ENCODE data around the gene PHF2. TPM values are rescaled to one million over a fixed set of nuclear protein-coding genes. Genes with fewer than 3 reads are reported as not detected.

Gene PHF2
- total and polyA plus RNA-seq, 9 of the 15 experiments (the other 6 are each of a cell fraction or from before 2014, with no cell fraction given) = 0.37 to 14.4 (median 8.1) TPM

DNA sequence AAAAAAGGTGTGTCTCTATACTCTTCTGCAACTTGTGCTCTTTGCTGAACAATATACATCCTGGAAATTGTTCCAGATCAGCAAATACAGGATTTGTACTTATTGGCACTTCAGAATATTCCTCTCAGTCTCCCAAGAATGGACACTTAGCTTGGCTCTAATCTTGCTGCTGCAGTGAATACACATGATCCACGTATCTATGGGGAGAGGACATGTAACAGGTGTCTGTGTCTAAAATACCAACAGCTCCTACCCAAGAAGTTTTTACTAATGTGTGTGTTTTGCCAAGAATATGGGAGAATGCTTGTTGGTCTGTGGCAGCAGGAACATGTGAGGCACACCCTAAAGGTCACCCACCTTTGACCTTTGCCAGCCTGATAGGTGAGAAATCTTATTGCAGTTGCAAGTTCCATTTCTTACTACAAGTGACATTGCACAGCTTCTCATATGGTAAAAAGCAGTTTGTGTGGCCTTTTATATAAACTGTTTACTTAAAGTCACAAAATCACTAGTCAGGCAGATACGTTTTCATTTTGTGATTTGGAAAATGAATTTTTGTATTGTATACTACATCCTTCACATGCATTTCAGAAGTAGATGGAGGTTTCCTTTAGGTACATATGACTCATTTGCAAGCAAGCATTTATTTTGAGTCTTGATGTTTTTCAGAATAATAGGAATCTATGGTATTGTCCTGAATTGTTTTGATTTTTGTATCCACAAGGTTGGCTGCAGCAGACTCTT is 35.8 kb downstream of the PHF2 start:
- intact Hi-C loops (cut with micrococcal nuclease) = no loop called here
- TF ChIP-seq ZNF584 (CRISPR knock-in tag; IDR thresholded peaks at IDR 0.05; ENCODE audit: low read depth) (no peak), ZNF583 (CRISPR knock-in tag; IDR thresholded peaks at IDR 0.05) (no peak), NCOA2 (IDR thresholded peaks at IDR 0.05; ENCODE audit: partially characterized antibody in 2 of 2) (no peak), ZNF668 (CRISPR knock-in tag; IDR thresholded peaks at IDR 0.05) (no peak), ZNF224 (CRISPR knock-in tag; IDR thresholded peaks at IDR 0.05) (no peak), SUPT5H (IDR thresholded peaks at IDR 0.05) (no peak), ETV6 (IDR thresholded peaks at IDR 0.05; ENCODE audit: borderline replicate concordance in 1 of 2, low read depth in 2 of 2, low read length in 1 of 2) (no peak), ETV6 (CRISPR knock-in tag; IDR thresholded peaks at IDR 0.05; ENCODE audit: borderline replicate concordance) (no peak), PHB2 (IDR thresholded peaks at IDR 0.05; ENCODE audit: low read depth) (no peak)
- Histone ChIP-seq H3K4me2 (ENCODE audit: insufficient read depth, low read length) (no peak overlapping the region), H3K27ac (ENCODE audit: extremely low read depth, low read depth, low read length) (no peak overlapping the region), H3K36me3 (ENCODE audit: control insufficient read depth, insufficient read depth, low read length) (no peaks in the 10 kb centered on the region), H4K20me1 (replicated peaks; ENCODE audit: control insufficient read depth, insufficient read depth, low read length) (peaks cover 4% of the 10 kb centered on the region; the same call in 1 of the 2 replicates), H3K79me2 (ENCODE audit: control insufficient read depth, insufficient read depth, low read length) (no peaks in the 10 kb centered on the region), H3K27me3 (ENCODE audit: control insufficient read depth in 2 of 2, insufficient read depth in 2 of 2, low read length in 2 of 2) (no peaks in the 10 kb centered on the region), H3K9me1 (ENCODE audit: control insufficient read depth, insufficient read depth, low read length) (peaks cover 3% of the 10 kb centered on the region), H3K4me1 (replicated peaks in 1 of 2; ENCODE audit: control insufficient read depth in 2 of 2, insufficient read depth in 2 of 2, low read length in 2 of 2) (no peaks in the 10 kb centered on the region), H2AFZ (ENCODE audit: low read depth, low read length) (no peak overlapping the region), H3K9ac (ENCODE audit: insufficient read depth in 1 of 2, low read depth in 2 of 2, low read length in 2 of 2) (no peak overlapping the region), H3K4me3 (no peak overlapping the region), H3K9me3 (replicated peaks; ENCODE audit: control insufficient read depth, insufficient read depth, low read depth, low read length) (no peaks in the 10 kb centered on the region)
- ATAC-seq (no peak), FAIRE-seq (no peak), DNase-seq (ENCODE audit: extremely low read depth in 1 of 4, low spot score in 3 of 4) (no peak)
- no TSS peak for BruUV-seq (replicated peaks)
- CTCF ChIA-PET (ENCODE audit: low intra/inter-chr PET ratio) = no interaction called here
- in situ Hi-C loops (cut with MboI) = no loop called here
- POLR2A ChIA-PET = no interaction called here
- 69% methylated on average over 2 of the region's 2 CpGs for WGBS (ENCODE audit: insufficient coverage, low coverage, missing lambda C conversion rate)
